Measurements from ENCODE around the gene ZNF865.

The ZNF865 gene

DNA sequence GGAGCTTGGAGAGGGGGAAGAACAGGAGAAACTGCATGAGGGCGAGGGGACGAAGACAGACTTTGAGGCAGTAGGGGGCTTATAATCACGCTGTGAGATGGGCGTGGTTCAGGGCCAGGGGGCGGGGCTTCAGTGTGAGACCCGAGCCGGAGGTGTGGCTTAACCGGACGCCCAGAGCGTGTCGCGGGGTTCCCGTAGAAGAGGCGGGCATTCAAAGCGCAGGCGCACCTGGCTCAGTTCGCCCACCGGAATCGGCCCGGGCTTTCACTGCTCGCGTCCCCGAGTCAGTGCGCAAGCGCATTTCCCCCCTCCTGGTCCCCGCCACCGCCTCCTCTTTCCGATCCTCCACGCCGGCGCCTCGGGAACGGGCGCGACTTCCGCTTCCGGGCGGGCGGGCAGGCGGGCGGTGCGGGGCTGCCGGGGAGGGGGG lies 225 bp upstream of the ZNF865 start:
- peak; percentile 99 for DNase-seq (ENCODE audit: low read depth in 2 of 2)

GRCh38 chr19:55606471-55606787 lies 982 bp downstream of the ZNF865 start:
- no peak for DNase-seq (ENCODE audit: low read depth in 2 of 2)

DNA sequence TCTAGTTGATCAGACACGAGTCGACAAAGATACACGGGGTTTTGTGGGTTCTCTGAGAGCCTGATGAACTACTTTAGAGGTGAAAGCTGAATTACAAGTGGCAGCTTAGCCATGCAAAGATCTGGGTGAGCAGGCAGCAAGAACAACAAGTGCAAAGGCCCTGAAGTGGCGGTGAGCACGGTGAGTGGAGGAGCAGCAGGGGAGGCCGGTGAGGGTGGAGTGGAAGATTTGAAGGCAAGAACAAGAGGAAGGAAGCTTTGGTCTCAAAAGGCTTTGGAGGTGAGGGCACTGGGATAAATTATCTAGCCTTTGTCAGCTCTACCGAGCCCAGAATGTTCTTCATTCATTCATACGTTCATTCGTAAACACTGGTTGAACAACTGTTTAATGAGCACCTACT lies 1.4 kb downstream of the ZNF865 start:
- DNase-seq (ENCODE audit: low read depth in 2 of 2) = no peak

DNA sequence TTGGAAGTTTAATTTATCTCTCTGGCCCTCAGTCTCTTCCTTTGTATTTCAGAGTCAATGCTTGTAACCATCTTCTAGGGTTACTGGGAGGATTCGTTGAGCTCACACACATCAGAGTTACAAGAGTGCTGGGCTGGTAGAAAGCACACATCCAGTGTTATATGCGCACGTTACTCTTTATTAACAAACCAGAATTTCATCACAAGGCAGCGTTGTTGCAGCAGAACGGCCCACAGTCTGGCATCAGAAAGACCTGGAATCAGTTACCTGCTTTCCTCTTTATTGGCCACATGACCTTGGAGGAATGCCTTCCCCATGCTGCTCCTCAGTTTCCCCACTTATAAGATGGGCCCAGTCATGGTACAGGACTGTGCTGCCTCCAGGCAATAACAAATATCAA lies 3.9 kb downstream of the ZNF865 start:
- DNase-seq (ENCODE audit: low read depth in 2 of 2) = no peak

- no peak for DNase-seq (ENCODE audit: low read depth in 2 of 2)
Measured at GRCh38 chr19:55611300-55611982, 6.0 kb downstream of the ZNF865 start.

DNA sequence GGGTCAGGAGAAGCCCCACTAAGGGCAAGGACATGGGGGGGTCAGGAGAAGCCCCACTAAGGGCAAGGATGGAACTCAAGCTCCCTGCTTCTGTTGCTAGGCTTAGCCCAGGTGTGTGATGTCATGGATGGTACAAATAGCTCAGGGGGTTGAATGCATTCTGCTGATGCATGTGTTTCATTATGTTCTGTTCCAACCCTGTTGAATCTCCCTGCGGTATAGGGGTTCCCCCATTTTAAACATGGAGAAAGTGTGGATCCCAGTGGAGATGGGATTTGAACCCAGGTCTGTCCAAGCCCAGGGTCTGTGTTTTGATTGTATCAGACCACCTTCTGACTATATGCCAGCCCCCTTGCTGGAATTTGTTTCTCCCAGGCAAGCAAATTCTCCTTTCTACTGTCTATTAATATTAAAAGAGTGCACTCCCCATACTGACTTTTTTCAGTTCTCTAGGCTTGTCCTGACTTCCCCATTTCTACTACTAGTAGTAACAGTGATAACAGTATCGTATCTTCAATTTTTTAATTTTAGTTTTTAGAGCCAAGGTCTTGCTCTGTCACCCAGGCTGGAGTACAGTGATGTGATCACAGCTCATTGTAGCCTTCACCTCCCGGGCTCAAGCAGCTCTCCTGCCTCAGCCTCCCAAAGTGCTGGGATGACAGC lies 6.7 kb downstream of the ZNF865 start:
- no peak for DNase-seq (ENCODE audit: low read depth in 2 of 2)

DNA sequence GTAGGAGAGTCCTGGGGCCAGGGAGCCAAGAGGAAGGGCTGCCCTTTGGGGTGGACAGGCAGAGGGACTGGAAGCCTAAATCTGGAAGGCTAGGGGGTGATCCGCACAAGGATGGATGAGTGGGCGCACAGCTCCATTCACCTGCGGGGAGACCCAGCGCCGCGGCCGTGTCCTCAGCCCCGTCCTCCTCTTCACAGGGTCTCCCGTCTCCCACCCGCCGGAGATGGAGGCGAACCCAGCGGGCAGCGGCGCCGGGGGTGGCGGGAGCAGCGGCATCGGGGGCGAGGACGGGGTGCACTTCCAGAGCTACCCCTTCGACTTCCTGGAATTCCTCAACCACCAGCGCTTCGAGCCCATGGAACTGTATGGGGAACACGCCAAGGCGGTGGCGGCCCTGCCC lies 7.9 kb downstream of the ZNF865 start:
- no peak for DNase-seq (ENCODE audit: low read depth in 2 of 2)

GRCh38 chr19:55613930-55614710 lies 8.7 kb downstream of the ZNF865 start:
- DNase-seq (ENCODE audit: low read depth in 2 of 2) = no peak

DNA sequence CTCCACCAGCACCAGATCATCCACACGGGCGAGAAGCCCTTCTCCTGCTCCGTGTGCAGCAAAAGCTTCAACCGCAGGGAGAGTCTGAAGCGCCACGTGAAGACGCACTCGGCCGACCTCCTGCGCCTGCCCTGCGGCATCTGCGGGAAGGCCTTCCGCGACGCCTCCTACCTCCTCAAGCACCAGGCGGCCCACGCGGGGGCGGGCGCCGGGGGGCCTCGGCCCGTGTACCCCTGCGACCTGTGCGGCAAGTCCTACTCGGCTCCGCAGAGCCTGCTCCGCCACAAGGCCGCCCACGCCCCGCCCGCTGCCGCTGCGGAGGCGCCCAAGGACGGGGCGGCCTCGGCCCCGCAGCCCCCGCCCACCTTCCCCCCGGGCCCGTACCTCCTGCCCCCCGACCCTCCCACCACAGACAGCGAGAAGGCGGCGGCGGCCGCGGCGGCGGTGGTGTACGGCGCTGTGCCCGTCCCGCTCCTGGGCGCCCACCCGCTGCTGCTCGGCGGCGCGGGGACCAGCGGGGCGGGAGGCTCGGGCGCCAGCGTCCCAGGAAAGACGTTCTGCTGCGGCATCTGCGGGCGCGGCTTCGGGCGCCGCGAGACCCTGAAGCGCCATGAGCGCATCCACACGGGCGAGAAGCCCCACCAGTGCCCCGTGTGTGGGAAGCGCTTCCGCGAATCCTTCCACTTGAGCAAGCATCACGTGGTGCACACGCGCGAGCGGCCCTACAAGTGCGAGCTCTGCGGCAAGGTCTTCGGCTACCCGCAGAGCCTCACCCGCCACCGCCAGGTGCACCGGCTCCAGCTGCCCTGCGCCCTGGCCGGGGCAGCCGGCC lies 9.5 kb downstream of the ZNF865 start:
- no peak for DNase-seq (ENCODE audit: low read depth in 2 of 2)

- no peak for DNase-seq (ENCODE audit: low read depth in 2 of 2)
Measured at GRCh38 chr19:55615543-55616394, 10.3 kb downstream of the ZNF865 start.

DNA sequence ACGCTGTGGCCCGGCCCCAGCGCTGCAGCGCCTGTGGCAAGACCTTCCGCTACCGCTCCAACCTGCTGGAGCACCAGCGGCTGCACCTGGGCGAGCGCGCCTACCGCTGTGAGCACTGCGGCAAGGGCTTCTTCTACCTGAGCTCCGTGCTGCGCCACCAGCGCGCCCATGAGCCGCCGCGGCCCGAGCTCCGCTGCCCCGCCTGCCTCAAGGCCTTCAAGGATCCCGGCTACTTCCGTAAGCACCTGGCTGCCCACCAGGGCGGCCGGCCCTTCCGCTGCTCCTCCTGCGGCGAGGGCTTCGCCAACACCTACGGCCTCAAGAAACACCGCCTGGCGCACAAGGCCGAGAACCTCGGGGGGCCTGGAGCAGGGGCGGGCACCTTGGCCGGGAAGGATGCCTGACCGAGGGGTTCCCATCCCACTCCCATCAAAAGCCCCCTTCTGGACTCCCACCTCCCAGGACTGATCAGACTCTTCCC lies 11.0 kb downstream of the ZNF865 start:
- DNase-seq (ENCODE audit: low read depth in 2 of 2) = no peak

DNA sequence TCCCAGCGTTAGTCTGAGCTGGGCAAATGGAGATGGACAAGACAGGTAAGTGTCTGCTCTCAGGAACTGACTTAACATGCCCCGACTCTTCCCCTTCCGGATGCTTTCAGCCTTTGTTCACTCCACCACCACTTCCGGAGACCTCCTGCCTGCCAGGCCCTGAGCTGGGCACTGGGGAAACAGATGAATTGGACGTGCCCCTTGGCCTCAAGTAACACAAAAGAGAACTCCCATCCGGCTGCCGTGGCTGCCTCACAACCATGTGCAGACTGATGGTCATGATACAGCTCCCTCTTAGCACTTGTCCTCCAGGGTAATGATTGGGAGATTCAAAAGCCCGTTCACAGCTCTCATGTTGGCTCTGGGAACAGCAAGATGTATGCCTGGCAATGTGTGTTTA lies 12.0 kb downstream of the ZNF865 start:
- no peak for DNase-seq (ENCODE audit: low read depth in 2 of 2)

GRCh38 chr19:55618426-55618825 lies 13.0 kb downstream of the ZNF865 start:
- no peak for DNase-seq (ENCODE audit: low read depth in 2 of 2)

DNA sequence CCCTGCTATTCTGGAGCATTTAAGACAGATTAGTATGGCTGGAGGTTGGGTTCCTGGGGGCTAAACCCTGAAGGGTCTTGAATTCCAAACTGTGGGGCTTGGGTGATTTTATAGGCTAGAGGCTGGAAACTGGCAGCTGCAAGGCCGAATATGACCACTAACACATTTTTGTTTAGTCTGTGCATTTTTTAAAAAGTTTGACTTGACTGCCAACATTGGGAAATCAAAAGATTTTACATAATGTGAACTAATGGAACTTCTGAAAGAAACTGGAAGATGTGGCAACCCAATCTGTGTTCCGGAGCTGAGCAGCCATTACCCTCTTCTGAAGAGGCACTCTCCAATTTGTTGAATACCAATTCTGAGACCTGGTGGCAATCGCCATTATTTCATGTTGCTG lies 13.8 kb downstream of the ZNF865 start:
- no peak for DNase-seq (ENCODE audit: low read depth in 2 of 2)

GRCh38 chr19:55620410-55621204 lies 15.2 kb downstream of the ZNF865 start:
- peak in 1 of 2 donors; percentile 19 for DNase-seq (ENCODE audit: low read depth in 2 of 2)

DNA sequence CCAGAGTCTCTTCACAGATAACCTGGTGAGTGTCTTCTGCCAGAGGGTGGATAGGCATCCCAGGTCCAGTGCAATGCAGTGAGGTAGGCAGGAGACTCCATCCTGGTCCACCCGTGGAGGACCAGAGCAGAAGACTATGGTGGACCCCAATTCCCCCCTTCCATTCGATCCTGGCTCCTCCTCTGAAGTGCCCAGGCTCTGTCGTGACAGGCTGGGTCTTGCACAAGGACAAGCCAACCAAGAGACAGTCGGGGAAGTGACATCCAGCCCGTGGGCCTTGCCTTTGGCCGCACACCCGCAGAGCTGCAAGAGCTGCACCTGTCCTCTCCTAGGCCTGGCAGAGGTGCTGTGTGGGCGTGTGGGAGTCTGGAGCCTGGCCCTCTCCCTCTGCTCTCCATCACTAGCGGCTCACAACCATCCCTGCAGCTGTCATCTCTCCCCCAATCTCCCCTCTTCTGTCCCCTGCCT lies 15.8 kb downstream of the ZNF865 start:
- DNase-seq (ENCODE audit: low read depth in 2 of 2) = no peak

DNA sequence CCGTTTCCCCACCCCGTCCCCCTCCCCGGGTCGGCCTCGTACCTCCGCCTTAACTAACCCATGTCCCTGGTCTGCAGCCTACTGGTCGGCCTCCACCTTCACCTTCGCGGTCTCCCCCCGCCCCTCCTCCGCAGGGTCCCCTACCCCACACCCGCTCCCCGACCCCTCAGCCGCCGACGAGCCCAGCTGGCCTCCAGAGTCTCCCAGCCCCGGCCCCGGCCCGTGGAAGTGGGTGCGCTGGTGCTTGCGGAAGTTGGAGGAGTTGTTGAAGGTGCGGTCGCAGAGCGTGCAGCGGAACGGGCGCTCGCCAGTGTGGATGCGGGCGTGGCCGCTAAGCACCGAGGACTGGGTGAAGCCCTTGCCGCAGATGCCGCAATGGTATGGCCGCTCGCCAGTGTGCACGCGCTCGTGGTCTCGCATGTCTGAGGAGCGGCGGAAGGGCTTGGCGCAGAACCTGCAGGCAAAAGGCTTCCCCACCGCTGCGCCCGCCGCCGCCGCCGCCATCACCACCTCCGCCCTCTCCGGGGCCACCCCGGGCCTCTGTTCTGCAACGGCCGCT lies 16.3 kb downstream of the ZNF865 start:
- no peak for DNase-seq (ENCODE audit: low read depth in 2 of 2)

DNA sequence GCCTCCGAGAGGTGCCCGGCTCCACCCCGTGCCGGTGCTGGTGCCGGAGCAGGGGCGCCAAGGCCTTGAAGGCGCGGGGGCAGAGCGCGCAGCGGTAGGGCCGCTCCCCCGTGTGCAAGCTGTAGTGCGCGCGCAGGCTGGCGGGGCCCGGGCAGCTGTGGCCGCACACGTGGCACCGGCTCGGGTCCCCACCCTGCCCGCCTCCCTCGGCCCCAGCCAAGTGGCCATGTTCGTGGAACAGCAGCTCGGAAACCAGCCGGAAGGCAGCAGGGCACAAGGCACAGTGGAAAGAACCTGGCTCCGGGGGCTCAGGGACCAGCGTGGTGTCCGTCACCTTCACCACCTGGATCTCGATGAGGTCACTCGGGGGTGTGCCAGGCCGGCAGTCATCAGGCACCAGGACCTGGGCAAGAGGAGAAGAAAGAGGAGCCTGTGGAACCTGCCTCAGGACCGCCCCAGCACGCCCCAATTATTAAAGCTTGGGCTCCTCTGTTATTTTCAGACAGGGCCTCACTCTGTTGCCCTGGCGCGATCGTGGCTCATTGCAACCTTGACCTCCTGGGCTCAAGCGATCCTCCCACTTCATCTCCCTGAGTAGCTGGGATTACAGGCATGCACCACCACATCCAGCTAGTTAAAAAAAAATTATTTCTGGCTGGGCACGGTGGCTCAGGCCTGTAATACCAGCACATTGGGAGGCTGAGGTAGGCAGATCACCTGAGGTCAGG lies 17.0 kb downstream of the ZNF865 start:
- no peak for DNase-seq (ENCODE audit: low read depth in 2 of 2)

- DNase-seq (ENCODE audit: low read depth in 2 of 2) = no peak
Measured at GRCh38 chr19:55623130-55623529, 17.7 kb downstream of the ZNF865 start.
